Activated naive CD8-positive, alpha-beta T cell treated with anti-CD3 and anti-CD28 coated beads, Interleukin-2, amount 10 ng/mL, durations not matched to agents 7 days and 5 days (primary cell): Measurements from ENCODE around the gene FGG. TPM values are rescaled to one million over a fixed set of nuclear protein-coding genes. Genes with fewer than 3 reads are reported as not detected.

Experiments
- ATAC-seq: fragments of 150-1000 bp; cut with Tn5 transposase; one replicate; pipeline ENCODE4 v1.10.0; 2021; ENCODE audit warnings: low read depth, moderate library complexity
- POLR2A ChIA-PET: fragments of 350-600 bp; sonication (Branson Sonifier 250); formaldehyde crosslinking; loops from one replicate; lab custom pipeline; 2021; ENCODE audit warnings: antibody characterized with exemption; lab: Charles Lee
- DNase-seq: peaks from one replicate; pipeline ENCODE4 v3.0.0; 2021
- H3K27ac Mint-ChIP-seq: one replicate; pipeline ENCODE4 v1.8.0; 2022; ENCODE audit warnings: mild to moderate bottlenecking, mixed read lengths
- H3K27me3 Mint-ChIP-seq: one replicate; pipeline ENCODE4 v1.8.0; 2022; ENCODE audit warnings: mild to moderate bottlenecking, moderate library complexity, mixed read lengths
- H3K36me3 Mint-ChIP-seq: one replicate; pipeline ENCODE4 v1.8.0; 2021; ENCODE audit warnings: mild to moderate bottlenecking, mixed read lengths
- H3K4me1 Mint-ChIP-seq: one replicate; pipeline ENCODE4 v1.8.0; 2021; ENCODE audit warnings: mixed read lengths
- H3K4me3 Mint-ChIP-seq: one replicate; pipeline ENCODE4 v1.8.0; 2022; ENCODE audit warnings: mild to moderate bottlenecking, moderate library complexity, mixed read lengths
- H3K9me3 Mint-ChIP-seq: one replicate; pipeline ENCODE4 v1.8.0; 2021; ENCODE audit warnings: mixed read lengths
- total RNA-seq, 2 experiments: library from RNA; stranded (reverse); gene quantifications; one replicate each; pipeline ENCODE4 v1.2.3, GENCODE V29; 2021

The FGG gene
- not detected for total RNA-seq

DNA sequence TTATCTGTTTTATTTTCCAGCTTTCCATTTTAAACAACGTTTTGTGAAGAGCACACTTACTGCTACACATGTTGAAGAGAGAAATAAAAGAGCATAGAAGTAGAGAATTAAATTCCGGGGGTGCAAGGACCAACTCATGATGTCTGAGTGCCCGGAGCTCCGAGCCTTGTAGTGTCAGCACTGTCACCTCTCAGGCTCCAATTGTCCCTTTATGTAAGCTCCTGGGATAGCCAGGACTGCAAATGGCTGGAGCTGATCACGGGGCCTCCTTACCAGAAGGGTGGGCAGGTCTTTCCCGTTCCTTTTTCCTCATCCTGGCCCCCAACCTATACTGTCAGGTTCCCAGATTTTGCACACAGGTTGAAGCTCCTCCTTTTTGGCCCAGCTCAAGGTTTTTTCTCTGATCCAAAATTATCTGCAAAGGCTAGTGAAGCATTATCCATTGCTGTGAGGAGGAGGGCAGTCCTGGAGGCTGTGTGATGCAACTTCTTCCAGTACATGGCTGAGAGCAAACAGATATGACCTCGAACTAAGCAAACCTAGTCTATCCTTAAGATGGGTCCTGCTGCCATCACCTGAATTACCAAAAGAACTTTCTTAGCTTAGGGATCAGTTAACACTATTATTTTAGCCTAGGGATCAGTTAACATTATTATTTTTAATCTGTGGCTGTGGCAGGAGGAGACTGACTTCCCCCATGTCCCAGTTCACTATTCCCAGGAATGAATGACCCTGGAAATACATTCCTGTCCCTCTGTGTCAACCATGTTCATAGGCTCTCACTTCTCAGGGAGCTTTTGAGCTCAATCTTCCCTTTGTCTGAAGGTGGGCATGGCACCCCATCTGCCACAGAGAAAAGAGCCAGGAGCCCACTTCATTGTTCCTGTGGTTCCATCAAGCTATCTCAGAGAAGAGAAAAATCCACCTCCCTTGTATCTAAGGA, at the start of gene FGG:
FGG (minus strand) TSS at position 185 of the 943 bp plus-strand sequence; CDS start at position 138, 47 bp downstream.
- H3K4me3 Mint-ChIP-seq, result no peak within 1 kb of the TSS
- no peak for DNase-seq
- ATAC-seq, result no peak
- H3K9me3 Mint-ChIP-seq, result peaks cover 2% of the 10 kb centered on the region
- POLR2A ChIA-PET, result no interaction called here
- H3K4me1 Mint-ChIP-seq, result peaks cover 12% of the 10 kb centered on the region
- H3K27ac Mint-ChIP-seq, result no peak within 1 kb of the TSS
- H3K27me3 Mint-ChIP-seq, result peaks cover 22% of the 10 kb centered on the region
- peaks cover 6% of the 10 kb centered on the region for H3K36me3 Mint-ChIP-seq

- POLR2A ChIA-PET, result no interaction called here
- Mint-ChIP-seq H3K9me3 (no peaks in the 10 kb centered on the region), H3K36me3 (no peaks in the 10 kb centered on the region), H3K4me3 (no peak overlapping the region), H3K4me1 (no peaks in the 10 kb centered on the region), H3K27me3 (peaks cover 6% of the 10 kb centered on the region), H3K27ac (no peak overlapping the region)
- ATAC-seq, result no peak
- DNase-seq, result no peak
Observed at GRCh38 chr4:154660052-154660451, 47.6 kb upstream of the FGG start.

- H3K36me3 Mint-ChIP-seq, result no peaks in the 10 kb centered on the region
- POLR2A ChIA-PET, result no interaction called here
- no peaks in the 10 kb centered on the region for H3K4me1 Mint-ChIP-seq
- H3K27me3 Mint-ChIP-seq, result peaks cover 6% of the 10 kb centered on the region
- H3K4me3 Mint-ChIP-seq, result no peak overlapping the region
- no peak for DNase-seq
- no peak overlapping the region for H3K27ac Mint-ChIP-seq
- no peaks in the 10 kb centered on the region for H3K9me3 Mint-ChIP-seq
- no peak for ATAC-seq
Observed at GRCh38 chr4:154658680-154659405, 46.4 kb upstream of the FGG start.

DNA sequence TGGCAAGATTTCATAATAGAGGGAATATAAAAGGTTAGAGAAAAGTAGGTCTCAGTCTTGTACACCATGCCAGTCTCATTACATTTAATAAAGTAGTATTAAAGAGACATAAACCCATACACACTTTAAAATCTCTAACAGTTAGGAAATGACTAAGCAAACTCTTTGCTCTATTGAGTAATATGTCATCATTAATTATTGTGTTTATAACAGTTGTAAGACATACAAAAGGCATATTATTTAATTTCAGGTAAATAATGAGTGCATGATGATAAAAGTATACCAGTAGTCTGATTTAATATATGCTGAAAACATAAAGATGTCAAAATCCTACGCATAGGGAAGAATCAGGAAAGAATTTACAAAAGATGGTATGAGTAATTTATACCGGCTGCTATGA, 31.0 kb upstream of the FGG start:
- H3K27me3 Mint-ChIP-seq, result peaks cover 4% of the 10 kb centered on the region
- H3K4me1 Mint-ChIP-seq, result no peaks in the 10 kb centered on the region
- H3K9me3 Mint-ChIP-seq, result no peaks in the 10 kb centered on the region
- no peaks in the 10 kb centered on the region for H3K36me3 Mint-ChIP-seq
- ATAC-seq (no peak), DNase-seq (no peak)
- no peak overlapping the region for H3K27ac Mint-ChIP-seq
- POLR2A ChIA-PET, result no interaction called here
- H3K4me3 Mint-ChIP-seq, result no peak overlapping the region

DNA sequence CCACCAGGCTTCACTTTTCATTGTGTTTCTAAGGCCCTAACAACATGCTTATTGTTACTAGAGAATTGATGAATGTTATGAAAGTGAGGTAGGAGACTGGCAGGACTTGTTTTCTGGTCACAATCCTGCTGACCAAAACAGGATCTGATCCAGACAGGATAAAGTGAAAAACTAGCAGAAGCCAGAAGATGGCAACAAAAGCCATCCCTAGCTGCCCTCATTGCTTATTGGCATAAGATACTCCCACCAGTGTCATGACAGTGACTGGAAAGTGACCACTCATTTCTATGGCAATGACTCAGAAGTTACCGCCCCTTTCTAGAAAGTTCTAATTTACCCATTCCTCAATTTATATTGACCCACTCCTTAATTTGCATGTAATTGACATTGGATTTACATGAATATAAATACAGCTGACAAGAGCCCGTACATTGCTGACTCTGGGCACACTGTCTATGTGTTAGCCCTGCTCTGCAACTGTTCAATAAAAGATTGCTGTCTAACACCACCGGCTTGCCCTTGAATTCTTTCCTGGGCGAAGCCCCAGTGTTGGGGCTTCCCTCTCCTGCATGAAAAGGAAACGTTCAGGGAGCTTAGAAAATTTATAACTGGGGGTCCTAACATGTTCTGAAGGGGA, 30.0 kb upstream of the FGG start:
- Mint-ChIP-seq H3K27ac (no peak overlapping the region), H3K9me3 (no peaks in the 10 kb centered on the region), H3K4me1 (no peaks in the 10 kb centered on the region), H3K36me3 (no peaks in the 10 kb centered on the region), H3K27me3 (peaks cover 2% of the 10 kb centered on the region), H3K4me3 (no peak overlapping the region)
- ATAC-seq (no peak), DNase-seq (no peak)
- POLR2A ChIA-PET, result no interaction called here

DNA sequence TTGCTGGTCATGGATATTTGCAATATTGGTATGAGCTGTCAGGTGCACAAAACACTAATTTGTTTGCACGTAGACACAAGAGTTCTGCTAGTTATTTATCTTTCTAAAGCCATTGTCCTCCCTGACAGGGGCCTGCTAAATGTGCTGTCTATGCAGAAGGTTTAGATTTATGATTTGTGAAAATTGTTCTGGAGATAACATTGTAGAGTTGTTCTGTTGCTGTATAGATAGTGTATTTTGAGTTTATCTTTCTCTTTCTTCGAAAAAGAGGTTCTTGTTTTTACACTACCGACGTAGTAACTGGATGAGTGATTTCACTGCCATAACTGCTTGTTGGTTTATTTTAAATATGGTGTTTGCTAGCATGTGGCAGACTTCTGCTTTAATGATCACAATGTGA, 28.5 kb upstream of the FGG start:
- Mint-ChIP-seq H3K36me3 (no peaks in the 10 kb centered on the region), H3K27me3 (peaks cover 2% of the 10 kb centered on the region), H3K4me3 (no peak overlapping the region), H3K9me3 (no peaks in the 10 kb centered on the region), H3K27ac (no peak overlapping the region), H3K4me1 (no peaks in the 10 kb centered on the region)
- DNase-seq (no peak), ATAC-seq (no peak)
- POLR2A ChIA-PET, result no interaction called here

- POLR2A ChIA-PET, result no interaction called here
- Mint-ChIP-seq H3K4me1 (no peaks in the 10 kb centered on the region), H3K27me3 (peaks cover 21% of the 10 kb centered on the region), H3K4me3 (no peak overlapping the region), H3K27ac (no peak overlapping the region), H3K36me3 (no peaks in the 10 kb centered on the region), H3K9me3 (no peaks in the 10 kb centered on the region)
- ATAC-seq (no peak), DNase-seq (no peak)
Observed at GRCh38 chr4:154634058-154634457, 21.6 kb upstream of the FGG start.

DNA sequence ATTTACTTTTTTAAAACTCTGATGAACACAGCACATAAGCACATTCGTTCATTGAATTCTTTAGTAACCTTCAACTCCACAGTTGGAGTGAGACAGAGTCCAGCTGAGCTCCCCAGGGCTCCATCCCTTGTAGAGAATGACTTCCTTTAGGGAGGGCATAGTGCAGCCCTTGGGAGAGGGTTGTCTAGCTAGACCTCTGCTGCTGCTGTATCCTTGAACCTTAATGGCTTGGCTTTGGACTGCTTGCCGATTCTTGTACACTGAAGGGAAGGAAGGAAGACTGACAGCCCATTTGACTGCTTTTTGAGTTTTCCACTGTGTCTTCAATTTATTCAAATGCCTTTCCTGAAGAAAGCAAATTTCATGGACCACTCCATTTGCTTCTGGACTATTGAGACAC, 19.4 kb upstream of the FGG start:
- POLR2A ChIA-PET, result no interaction called here
- Mint-ChIP-seq H3K4me1 (no peaks in the 10 kb centered on the region), H3K4me3 (no peak overlapping the region), H3K36me3 (no peaks in the 10 kb centered on the region), H3K9me3 (no peaks in the 10 kb centered on the region), H3K27ac (no peak overlapping the region), H3K27me3 (peaks cover 21% of the 10 kb centered on the region)
- DNase-seq (no peak), ATAC-seq (no peak)

GRCh38 chr4:154630324-154630723, 17.9 kb upstream of the FGG start:
- Mint-ChIP-seq H3K36me3 (no peaks in the 10 kb centered on the region), H3K9me3 (no peaks in the 10 kb centered on the region), H3K4me1 (no peaks in the 10 kb centered on the region), H3K27ac (no peak overlapping the region), H3K4me3 (no peak overlapping the region), H3K27me3 (peaks cover 30% of the 10 kb centered on the region)
- ATAC-seq (no peak), DNase-seq (no peak)
- POLR2A ChIA-PET, result no interaction called here

DNA sequence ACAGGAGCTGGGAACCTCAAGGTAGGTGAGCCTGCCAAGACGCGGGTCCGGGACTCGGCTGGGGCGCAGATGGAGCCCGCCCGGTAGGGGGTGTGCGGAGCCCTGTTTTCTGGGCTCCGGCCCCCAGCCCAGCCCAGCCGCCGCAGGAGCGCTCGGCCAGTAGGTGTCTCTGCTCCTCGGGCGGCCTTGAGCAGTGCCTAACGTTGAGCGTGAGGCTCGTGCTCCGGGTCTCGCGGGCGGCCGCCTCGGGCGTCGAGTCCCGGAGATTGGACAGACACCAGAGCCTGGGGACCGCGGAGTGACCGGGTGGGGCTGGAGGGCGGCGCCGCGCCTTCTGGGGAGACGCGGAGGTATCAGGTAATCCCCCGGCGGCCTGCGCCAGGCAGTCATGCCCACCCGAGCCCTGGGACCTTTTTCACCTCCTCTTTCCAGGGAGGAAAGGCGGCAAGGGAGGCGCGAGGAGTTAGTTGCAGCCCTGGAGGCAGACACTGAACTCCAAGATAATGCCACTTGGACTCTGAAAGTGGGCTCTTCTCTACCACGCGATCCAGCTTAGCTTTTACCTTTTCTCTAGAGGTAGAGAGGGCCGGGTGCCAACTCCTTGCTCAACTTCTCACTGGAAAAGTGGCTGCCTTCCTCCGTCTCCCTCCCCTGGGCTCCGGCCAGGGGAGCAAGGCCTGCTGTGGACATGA, 14.5 kb upstream of the FGG start:
- DNase-seq (peak; percentile 64), ATAC-seq (peak; percentile 89)
- Mint-ChIP-seq H3K27me3 (peaks cover 25% of the 10 kb centered on the region), H3K4me1 (no peaks in the 10 kb centered on the region), H3K4me3 (peak overlapping the region; percentile 50), H3K36me3 (no peaks in the 10 kb centered on the region), H3K27ac (no peak overlapping the region), H3K9me3 (no peaks in the 10 kb centered on the region)
- POLR2A ChIA-PET, result no interaction called here

- H3K4me3 Mint-ChIP-seq, result no peak overlapping the region
- no peaks in the 10 kb centered on the region for H3K9me3 Mint-ChIP-seq
- POLR2A ChIA-PET, result no interaction called here
Observed at GRCh38 chr4:154625971-154626370, 13.5 kb upstream of the FGG start.

DNA sequence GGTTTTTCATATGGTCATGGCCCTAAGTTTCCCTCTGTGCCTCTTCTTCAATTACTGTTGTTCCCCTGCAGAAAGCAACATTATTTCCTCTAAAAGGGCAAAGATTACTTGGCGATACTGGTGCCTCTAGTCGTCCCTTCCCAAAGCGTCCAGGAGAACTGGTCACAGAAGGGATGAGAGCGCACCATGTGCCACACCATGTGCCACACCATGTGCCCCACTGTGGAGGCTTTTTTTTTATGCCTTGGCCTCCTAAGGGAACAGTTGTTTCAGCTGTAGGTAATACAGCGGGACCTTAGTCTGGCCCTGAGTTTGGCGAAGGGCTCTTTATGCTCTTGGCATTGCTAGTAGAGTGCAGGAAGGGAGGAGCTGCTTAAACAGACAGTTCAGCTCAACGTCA, 11.5 kb upstream of the FGG start:
- DNase-seq (no peak), ATAC-seq (no peak)
- Mint-ChIP-seq H3K4me1 (no peaks in the 10 kb centered on the region), H3K9me3 (no peaks in the 10 kb centered on the region), H3K4me3 (no peak overlapping the region), H3K27ac (no peak overlapping the region), H3K27me3 (peaks cover 17% of the 10 kb centered on the region), H3K36me3 (no peaks in the 10 kb centered on the region)
- POLR2A ChIA-PET, result no interaction called here

More at GRCh38 chr4:154625971-154626370, 13.5 kb upstream of the FGG start:
- H3K36me3 Mint-ChIP-seq, result no peaks in the 10 kb centered on the region
- ATAC-seq (no peak), DNase-seq (no peak)
- H3K4me1 Mint-ChIP-seq, result no peaks in the 10 kb centered on the region
- peaks cover 22% of the 10 kb centered on the region for H3K27me3 Mint-ChIP-seq
- H3K27ac Mint-ChIP-seq, result no peak overlapping the region

GRCh38 chr4:154623436-154623835, 11.0 kb upstream of the FGG start:
- POLR2A ChIA-PET, result no interaction called here
- Mint-ChIP-seq H3K36me3 (no peaks in the 10 kb centered on the region), H3K9me3 (no peaks in the 10 kb centered on the region), H3K4me1 (no peaks in the 10 kb centered on the region), H3K4me3 (no peak overlapping the region), H3K27ac (no peak overlapping the region), H3K27me3 (peaks cover 17% of the 10 kb centered on the region)
- ATAC-seq, result no peak
- no peak for DNase-seq
